Fibroblast of lung (primary cell): ENCODE measurements around the gene NUP62.

Experiments used
- CTCF ChIP-seq, 2 donors: IDR thresholded peaks in 1 of 2; conservative IDR thresholded peaks in 1 of 2; 1 replicate in 1 of 2; 2 replicates in 1 of 2; pipeline ENCODE4 v1.5.1; 2011 to 2012; ENCODE audit warnings: low read length in 2 of 2, control low read depth in 1 of 2, inconsistent platforms in 1 of 2, low read depth in 1 of 2, mild to moderate bottlenecking in 1 of 2
- EZH2 ChIP-seq: IDR thresholded peaks from 2 replicates; pipeline ENCODE4 v1.5.1; 2012; ENCODE audit warnings: low read length, control low read depth, mild to moderate bottlenecking; ENCODE audit errors: missing control alignments

- TF ChIP-seq EZH2 (no peak), CTCF (conservative IDR thresholded peaks at IDR 0.05 in 1 of 2, IDR thresholded peaks at IDR 0.05 in 1 of 2; ENCODE audit: low read depth in 1 of 2, low read length in 2 of 2) (no peak)
Observed at GRCh38 chr19:49860336-49861102, 68.8 kb downstream of the NUP62 start.
